ENCODE data around the gene GRK5. TPM values are rescaled to one million over a fixed set of nuclear protein-coding genes. Genes with fewer than 3 reads are reported as not detected.

GRK5 gene
- total and polyA plus RNA-seq, 12 donors: 9.3 to 96.4 (median 21.5) TPM

GRCh38 chr10:119319920-119320258 lies 112.5 kb downstream of the GRK5 start:
- Histone ChIP-seq H3K27me3 (no peaks in the 10 kb centered on the region), H3K4me3 (no peak overlapping the region), H3K36me3 (replicated peaks in 1 of 2) (no peaks in the 10 kb centered on the region), H3K4me1 (replicated peaks in 1 of 2) (peaks cover 17 to 27% of the 10 kb centered on the region in 2 donors), H3K27ac (no peak overlapping the region), H3K9me3 (replicated peaks in 1 of 3) (no peaks in the 10 kb centered on the region)
- WGBS, 4 donors: 75 to 92% (median 89%) methylated on average over 3 of the region's 3 CpGs
- DNase-seq: no peak
- TF ChIP-seq CTCF (IDR thresholded peaks at IDR 0.05): no peak
- no peak for TF ChIP-seq POLR2A (IDR thresholded peaks at IDR 0.05)
- intact Hi-C loops (cut with DNase I): no loop called here

- intact Hi-C loops (cut with DNase I): no loop called here
- TF ChIP-seq CTCF (IDR thresholded peaks at IDR 0.05) (no peak), POLR2A (IDR thresholded peaks at IDR 0.05) (no peak)
- 66 to 74% (median 72%) methylated on average over 6 of the region's 6 CpGs for WGBS, 4 donors
- Histone ChIP-seq H3K9me3 (replicated peaks in 1 of 3) (no peaks in the 10 kb centered on the region), H3K27me3 (no peaks in the 10 kb centered on the region), H3K27ac (no peak overlapping the region), H3K4me1 (replicated peaks in 1 of 2) (peaks cover 10 to 17% of the 10 kb centered on the region in 2 donors), H3K4me3 (no peak overlapping the region), H3K36me3 (replicated peaks in 1 of 2) (no peaks in the 10 kb centered on the region)
- DNase-seq: no peak
These were observed 113.6 kb downstream of the GRK5 start for GRCh38 chr10:119320981-119321380.

- Histone ChIP-seq H3K4me3 (no peak overlapping the region), H3K4me1 (replicated peaks in 1 of 2) (no peaks in the 10 kb centered on the region), H3K27ac (no peak overlapping the region), H3K36me3 (replicated peaks in 1 of 2) (no peaks in the 10 kb centered on the region), H3K9me3 (replicated peaks in 1 of 3) (no peaks in the 10 kb centered on the region), H3K27me3 (no peaks in the 10 kb centered on the region)
- TF ChIP-seq POLR2A (IDR thresholded peaks at IDR 0.05) (no peak), CTCF (IDR thresholded peaks at IDR 0.05) (no peak)
- WGBS, 4 donors: 73 to 84% (median 79%) methylated on average over 15 to 16 of the region's 16 CpGs
- DNase-seq: no peak
- intact Hi-C loops (cut with DNase I): no loop called here
These were observed 116.0 kb downstream of the GRK5 start for GRCh38 chr10:119323085-119324016.

- no peaks in the 10 kb centered on the region for H3K36me3 ChIP-seq (replicated peaks in 1 of 2)
- H3K4me3 ChIP-seq: no peak overlapping the region
- DNase-seq: no peak
- WGBS, 4 donors: 92 to 100% (median 96%) methylated on average over 1 to 3 of the region's 3 CpGs
- H3K4me1 ChIP-seq (replicated peaks in 1 of 2): no peaks in the 10 kb centered on the region
- no peak for TF ChIP-seq POLR2A (IDR thresholded peaks at IDR 0.05)
- no peak for TF ChIP-seq CTCF (IDR thresholded peaks at IDR 0.05)
- intact Hi-C loops (cut with DNase I): no loop called here
- H3K27ac ChIP-seq: no peak overlapping the region
- no peaks in the 10 kb centered on the region for H3K27me3 ChIP-seq
- H3K9me3 ChIP-seq (replicated peaks in 1 of 3): no peaks in the 10 kb centered on the region
These were observed 117.8 kb downstream of the GRK5 start for GRCh38 chr10:119325131-119325530.
